HFF-Myc (cell line): Measurements from ENCODE around the gene CHAD.
"Not testable (repeated sequence)": the region's sequence is repeated elsewhere in the genome, so short reads cannot be mapped to it uniquely, and the experiment has no call there.

Source experiments
- DNase-seq: peaks from one replicate; pipeline ENCODE4 v3.0.0-alpha.2; 2011; ENCODE audit warnings: low read depth; ENCODE audit errors: extremely low read depth
- H3K4me3 ChIP-seq: replicated peaks from 2 replicates; pipeline ENCODE4 v1.5.1; 2011; ENCODE audit warnings: low read depth, mild to moderate bottlenecking, control low read depth, low read length
- CTCF ChIP-seq: IDR thresholded peaks from 2 replicates; pipeline ENCODE4 v1.5.1; 2012; ENCODE audit warnings: mild to moderate bottlenecking, low read depth, low read length, control low read depth; ENCODE audit errors: missing control alignments

Gene CHAD

GRCh38 chr17:50478391-50479381 lies 10.0 kb upstream of the CHAD start, which contains the start of gene RSAD1:
RSAD1 (plus strand) TSS chr17:50478860; CDS start chr17:50478885, 25 bp downstream.
- peak within 1 kb of the TSS; percentile 88 for H3K4me3 ChIP-seq
- TF ChIP-seq CTCF: peak; percentile 83
- peak; percentile 35 for DNase-seq

- peak overlapping the region; percentile 88 for H3K4me3 ChIP-seq
- no peak for TF ChIP-seq CTCF
Observed at GRCh38 chr17:50477976-50478375, 9.3 kb upstream of the CHAD start.

DNA sequence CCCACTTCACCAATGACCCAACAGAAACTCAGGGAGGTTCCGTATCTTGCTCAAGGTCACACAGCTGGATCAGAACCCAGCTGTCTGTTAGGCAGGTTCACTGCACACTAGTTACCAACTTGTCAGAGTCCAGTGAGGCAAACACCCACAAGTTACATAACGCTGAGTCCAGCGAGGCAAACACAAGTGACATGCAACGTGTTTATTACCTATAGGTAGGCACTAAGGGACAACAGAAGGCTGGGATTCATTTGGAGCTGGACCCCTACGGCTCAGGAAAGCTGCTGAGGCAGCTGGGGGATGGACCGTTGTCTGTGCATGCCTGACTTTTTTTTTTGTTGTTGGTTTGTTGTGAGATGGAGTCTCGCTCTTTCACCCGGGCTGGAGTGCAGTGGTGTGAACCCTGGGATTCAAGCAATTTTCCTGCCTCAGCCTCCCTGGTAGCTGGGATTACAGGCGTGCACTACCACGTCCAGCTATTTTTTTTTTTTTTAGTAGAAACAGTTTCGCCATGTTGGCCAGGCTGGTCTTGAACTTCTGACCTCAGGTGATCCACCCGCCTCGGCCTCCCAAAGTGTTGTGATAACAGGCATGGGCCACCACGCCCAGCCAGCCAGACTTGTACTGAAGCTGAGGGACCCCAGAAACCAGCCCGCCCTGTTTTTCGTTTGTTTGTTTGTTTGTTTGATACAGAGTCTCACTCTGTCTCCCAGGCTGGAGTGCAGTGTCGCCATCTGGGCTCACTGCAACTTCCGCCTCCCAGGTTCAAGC lies 8.1 kb upstream of the CHAD start:
- TF ChIP-seq CTCF: no peak
- H3K4me3 ChIP-seq: no peak overlapping the region
- no peak for DNase-seq

More at GRCh38 chr17:50477976-50478375, 9.3 kb upstream of the CHAD start:
- DNase-seq: no peak

DNA sequence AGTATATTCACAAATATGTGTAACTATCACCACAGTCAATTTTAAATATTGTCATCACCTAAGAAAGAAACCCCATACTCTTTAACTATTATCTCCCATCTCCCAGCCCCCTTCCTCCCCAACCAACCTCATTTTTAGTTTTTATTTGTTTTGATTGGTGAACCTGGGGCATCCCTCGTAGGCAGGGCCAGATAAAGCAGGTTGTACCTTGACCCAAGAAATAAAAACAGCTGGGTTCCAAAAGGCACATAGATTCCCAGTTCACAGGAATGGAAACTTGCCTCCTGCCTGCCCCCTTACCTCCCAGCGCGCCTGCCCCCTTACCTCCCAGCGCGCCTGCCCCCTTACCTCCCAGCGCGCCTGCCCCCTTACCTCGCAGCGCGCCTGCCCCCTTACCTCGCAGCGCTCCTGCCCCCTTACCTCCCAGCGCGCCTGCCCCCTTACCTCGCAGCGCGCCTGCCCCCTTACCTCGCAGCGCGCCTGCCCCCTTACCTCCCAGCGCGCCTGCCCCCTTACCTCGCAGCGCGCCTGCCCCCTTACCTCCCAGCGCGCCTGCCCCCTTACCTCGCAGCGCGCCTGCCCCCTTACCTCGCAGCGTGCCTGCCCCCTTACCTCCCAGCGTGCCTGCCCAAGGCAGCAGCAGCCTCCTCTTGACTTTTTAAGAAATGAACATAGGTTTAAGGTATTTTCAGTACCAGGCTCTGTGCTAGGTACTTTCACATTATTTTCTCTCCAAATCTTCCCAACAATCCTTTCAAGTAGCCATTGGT lies 7.3 kb upstream of the CHAD start:
- not testable (repeated sequence) for DNase-seq

DNA sequence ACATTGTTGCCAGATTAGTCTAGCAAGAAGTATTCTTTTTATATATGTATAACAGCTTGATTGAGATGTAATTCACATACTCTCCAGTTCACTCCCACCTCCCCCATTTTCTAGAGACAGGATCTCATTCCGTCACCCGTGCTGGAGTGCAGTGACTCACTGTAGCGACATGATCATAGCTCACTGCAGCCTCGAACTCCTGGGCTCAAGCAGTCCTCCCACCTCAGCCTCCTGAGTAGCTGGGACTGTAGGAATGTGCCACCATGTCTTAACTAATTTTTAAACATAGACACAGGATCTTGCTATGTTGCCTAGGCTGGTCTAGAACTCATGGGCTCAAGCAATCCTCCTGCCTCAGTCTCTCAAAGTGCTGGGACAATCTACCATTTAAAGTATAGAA lies 6.7 kb upstream of the CHAD start:
- H3K4me3 ChIP-seq: no peak overlapping the region
- no peak for TF ChIP-seq CTCF
- DNase-seq: no peak

More for the DNA sequence above, 7.3 kb upstream of the CHAD start:
- not testable (repeated sequence) for H3K4me3 ChIP-seq

GRCh38 chr17:50474523-50474922 lies 5.8 kb upstream of the CHAD start:
- no peak for DNase-seq
- TF ChIP-seq CTCF: no peak
- H3K4me3 ChIP-seq: no peak overlapping the region
